ENCODE measurements around the gene EDC4.

Gene EDC4

DNA sequence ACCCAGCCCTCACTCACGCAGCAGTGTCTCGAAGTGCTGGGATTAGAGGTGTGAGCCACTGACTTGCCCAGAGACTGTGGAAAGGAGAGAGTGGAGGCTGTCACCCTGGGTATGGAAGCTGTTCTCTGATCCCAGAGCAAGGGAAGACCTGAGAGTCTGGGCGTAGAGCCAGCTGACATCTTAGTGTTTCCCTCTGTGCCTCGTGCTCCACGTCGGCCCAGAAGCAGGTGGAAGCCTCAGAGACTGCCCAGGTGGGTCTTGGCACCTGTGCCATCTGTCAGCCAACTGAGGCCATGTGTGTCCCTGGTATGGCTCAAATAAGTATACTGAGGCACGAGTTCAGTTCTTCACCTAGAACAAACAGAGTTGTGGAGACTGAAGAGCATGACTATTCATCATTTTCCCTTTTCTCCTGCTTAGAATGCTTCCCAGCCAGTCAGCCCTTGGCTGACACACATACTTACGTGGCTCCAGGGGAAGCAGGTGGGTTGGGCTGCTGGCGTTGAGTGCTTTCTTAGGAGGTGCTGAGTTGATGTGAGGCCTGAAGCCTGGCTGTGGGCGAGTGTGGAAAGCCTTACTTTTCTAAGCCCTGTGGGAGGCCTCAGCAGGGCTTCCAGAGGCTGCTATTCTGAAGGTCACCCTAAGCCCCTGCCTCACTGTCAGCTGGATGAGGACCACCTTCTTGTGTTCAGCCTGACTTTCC lies 50.7 kb downstream of the EDC4 start:
- no peak for DNase-seq (ENCODE audit: extremely low read depth, low read depth)
- TF ChIP-seq, protein P1, sequence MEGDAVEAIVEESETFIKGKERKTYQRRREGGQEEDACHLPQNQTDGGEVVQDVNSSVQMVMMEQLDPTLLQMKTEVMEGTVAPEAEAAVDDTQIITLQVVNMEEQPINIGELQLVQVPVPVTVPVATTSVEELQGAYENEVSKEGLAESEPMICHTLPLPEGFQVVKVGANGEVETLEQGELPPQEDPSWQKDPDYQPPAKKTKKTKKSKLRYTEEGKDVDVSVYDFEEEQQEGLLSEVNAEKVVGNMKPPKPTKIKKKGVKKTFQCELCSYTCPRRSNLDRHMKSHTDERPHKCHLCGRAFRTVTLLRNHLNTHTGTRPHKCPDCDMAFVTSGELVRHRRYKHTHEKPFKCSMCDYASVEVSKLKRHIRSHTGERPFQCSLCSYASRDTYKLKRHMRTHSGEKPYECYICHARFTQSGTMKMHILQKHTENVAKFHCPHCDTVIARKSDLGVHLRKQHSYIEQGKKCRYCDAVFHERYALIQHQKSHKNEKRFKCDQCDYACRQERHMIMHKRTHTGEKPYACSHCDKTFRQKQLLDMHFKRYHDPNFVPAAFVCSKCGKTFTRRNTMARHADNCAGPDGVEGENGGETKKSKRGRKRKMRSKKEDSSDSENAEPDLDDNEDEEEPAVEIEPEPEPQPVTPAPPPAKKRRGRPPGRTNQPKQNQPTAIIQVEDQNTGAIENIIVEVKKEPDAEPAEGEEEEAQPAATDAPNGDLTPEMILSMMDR (IDR thresholded peaks at IDR 0.05; ENCODE audit: low read depth, low read length): no peak

DNA sequence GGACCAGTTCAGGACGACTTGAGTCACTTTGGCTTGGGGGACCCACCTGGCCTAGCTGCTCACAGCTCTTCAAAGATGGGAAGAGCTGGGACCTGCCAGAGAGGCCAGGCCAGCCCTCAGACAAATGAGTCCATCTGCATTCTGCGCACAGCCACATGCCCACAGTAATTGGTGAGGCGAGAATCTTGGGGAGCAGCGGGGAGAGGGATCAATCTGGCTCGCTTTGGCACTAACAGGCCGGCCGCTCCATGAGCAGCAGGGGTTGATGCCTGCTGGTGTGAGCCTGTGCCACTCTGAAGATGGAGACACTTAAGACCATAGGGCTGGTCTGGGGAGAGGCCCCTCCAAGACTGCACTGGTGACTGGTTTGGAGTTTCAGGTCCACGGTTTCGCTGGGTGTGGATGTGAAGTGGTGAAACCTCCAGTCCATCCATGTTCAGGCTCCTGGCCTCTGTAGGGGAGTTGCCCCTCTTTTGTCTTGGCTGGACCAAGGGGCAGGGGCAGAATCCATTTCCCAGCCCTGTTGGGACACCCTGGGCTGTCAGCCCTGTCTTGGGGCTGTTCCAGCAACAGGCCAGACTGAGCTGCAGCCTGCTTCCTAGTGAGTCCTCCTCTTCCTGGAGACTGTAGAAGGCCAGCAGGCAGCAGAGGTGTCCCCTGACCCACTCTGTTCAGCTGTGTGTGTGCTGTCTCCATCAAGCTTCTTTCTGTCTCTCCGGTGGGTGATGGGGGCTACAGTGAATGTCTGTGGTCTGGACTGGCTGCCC lies 51.5 kb downstream of the EDC4 start:
- no peak for DNase-seq (ENCODE audit: extremely low read depth, low read depth)
- TF ChIP-seq, protein P1 (IDR thresholded peaks at IDR 0.05; ENCODE audit: low read depth, low read length): no peak

DNA sequence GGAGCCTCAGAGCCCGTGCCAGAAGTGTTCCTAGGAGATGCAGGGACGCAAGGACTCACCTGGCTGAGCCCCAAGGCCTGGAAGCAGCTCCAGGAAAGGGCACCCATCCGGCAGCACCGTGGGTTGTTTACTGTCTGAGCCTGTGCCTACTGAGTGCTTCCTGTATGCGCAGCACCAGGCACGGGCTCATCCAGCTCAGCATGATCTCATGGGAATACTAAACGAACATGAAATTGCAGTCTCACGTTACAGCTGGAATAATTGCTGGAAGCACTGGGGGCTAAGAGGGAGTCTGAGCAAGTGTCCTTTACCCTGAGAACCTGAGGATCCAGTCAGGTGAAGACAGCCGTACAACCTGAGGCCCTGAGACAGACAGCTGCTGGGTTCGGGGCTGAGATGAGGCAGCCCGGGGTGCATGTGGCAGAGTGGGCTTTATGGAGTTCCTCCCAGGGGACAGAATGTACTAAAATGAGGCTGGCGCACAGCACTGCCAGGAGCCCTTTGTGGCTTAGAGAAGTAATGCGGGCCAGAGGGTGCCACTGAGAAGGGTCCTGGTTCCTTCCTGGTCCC lies 53.4 kb downstream of the EDC4 start:
- TF ChIP-seq, protein P1 (IDR thresholded peaks at IDR 0.05; ENCODE audit: low read depth, low read length): no peak
- DNase-seq (ENCODE audit: extremely low read depth, low read depth): no peak

DNA sequence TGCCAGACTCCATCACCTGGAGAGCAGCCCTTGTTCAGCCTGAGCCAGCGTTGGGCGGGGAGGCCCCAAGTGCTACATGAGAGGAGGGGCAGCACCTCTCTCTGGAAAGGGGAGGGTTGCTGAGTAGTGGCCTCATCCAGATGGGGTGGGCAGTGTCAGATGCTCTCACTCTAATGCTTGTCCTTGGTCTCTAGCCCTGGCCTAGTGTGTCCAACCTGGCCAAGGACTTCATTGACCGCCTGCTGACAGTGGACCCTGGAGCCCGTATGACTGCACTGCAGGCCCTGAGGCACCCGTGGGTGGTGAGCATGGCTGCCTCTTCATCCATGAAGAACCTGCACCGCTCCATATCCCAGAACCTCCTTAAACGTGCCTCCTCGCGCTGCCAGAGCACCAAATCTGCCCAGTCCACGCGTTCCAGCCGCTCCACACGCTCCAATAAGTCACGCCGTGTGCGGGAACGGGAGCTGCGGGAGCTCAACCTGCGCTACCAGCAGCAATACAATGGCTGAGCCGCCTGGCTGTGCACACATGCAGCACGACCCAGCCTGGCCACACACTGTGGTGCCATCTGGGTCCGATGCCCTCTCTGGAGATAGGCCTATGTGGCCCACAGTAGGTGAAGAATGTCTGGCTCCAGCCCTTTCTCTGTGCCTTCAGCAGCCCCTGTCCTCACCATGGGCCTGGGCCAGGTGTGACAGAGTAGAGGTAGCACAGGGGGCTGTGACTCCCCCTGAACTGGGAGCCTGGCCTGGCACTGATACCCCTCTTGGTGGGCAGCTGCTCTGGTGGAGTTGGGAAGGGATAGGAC lies 54.5 kb downstream of the EDC4 start:
- TF ChIP-seq, protein P1 (IDR thresholded peaks at IDR 0.05; ENCODE audit: low read depth, low read length): no peak
- DNase-seq (ENCODE audit: extremely low read depth, low read depth): no peak

DNA sequence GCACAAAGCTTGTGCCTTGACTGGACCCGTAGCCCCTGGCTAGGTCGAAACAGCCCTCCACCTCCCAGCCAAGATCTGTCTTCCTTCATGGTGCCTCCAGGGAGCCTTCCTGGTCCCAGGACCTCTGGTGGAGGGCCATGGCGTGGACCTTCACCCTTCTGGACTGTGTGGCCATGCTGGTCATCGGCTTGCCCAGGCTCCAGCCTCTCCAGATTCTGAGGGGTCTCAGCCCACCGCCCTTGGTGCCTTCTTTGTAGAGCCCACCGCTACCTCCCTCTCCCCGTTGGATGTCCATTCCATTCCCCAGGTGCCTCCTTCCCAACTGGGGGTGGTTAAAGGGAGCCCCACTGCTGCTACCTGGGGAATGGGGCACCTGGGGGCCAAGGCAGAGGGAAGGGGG lies 55.3 kb downstream of the EDC4 start:
- TF ChIP-seq, protein P1 (IDR thresholded peaks at IDR 0.05; ENCODE audit: low read depth, low read length): no peak
- no peak for DNase-seq (ENCODE audit: extremely low read depth, low read depth)

DNA sequence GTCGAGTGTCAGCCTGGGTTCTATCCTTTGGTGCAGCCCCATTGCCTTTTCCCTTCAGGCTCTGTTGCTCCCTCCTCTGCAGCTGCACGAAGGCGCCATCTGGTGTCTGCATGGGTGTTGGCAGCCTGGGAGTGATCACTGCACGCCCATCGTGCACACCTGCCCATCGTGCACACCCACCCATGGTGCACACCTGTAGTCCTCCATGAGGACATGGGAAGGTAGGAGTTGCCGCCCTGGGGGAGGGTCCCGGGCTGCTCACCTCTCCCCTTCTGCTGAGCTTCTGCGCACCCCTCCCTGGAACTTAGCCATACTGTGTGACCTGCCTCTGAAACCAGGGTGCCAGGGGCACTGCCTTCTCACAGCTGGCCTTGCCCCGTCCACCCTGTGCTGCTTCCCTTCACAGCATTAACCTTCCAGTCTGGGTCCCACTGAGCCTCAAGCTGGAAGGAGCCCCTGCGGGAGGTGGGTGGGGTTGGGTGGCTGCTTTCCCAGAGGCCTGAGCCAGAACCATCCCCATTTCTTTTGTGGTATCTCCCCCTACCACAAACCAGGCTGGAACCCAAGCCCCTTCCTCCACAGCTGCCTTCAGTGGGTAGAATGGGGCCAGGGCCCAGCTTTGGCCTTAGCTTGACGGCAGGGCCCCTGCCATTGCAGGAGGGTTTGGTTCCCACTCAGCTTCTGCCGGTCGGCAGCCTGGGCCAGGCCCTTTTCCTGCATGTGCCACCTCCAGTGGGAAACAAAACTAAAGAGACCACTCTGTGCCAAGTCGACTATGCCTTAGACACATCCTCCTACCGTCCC lies 55.9 kb downstream of the EDC4 start:
- TF ChIP-seq, protein P1 (IDR thresholded peaks at IDR 0.05; ENCODE audit: low read depth, low read length): peak; percentile 88
- no peak for DNase-seq (ENCODE audit: extremely low read depth, low read depth)

Data from AG09319 (cell line).